GM12872 (cell line): ENCODE results near the gene PCDH15.

Experiments used
- CTCF ChIP-seq: IDR thresholded peaks from 3 replicates; pipeline ENCODE4 v1.5.1; 2011; ENCODE audit warnings: low read depth, mild to moderate bottlenecking, low read length, moderate library complexity; ENCODE audit not compliant: insufficient read depth

The PCDH15 gene

GRCh38 chr10:54284526-54285193, 516.4 kb downstream of the PCDH15 start:
- no peak for TF ChIP-seq CTCF

GRCh38 chr10:54282012-54282411, 519.0 kb downstream of the PCDH15 start:
- TF ChIP-seq CTCF, result no peak

- TF ChIP-seq CTCF, result no peak
Observed at GRCh38 chr10:54266395-54266794, 534.6 kb downstream of the PCDH15 start.

GRCh38 chr10:54262726-54263125, 538.3 kb downstream of the PCDH15 start:
- TF ChIP-seq CTCF, result no peak

- no peak for TF ChIP-seq CTCF
Observed at GRCh38 chr10:54259104-54259503, 541.9 kb downstream of the PCDH15 start.

GRCh38 chr10:54234832-54235231, 566.2 kb downstream of the PCDH15 start:
- no peak for TF ChIP-seq CTCF

- TF ChIP-seq CTCF, result no peak
Observed at GRCh38 chr10:54203401-54203800, 597.6 kb downstream of the PCDH15 start.
